Esophagus squamous epithelium (tissue), 5 donors: ENCODE data around the gene YPEL2. TPM values are rescaled to one million over a fixed set of nuclear protein-coding genes. Genes with fewer than 3 reads are reported as not detected.

Experiments used
- DNase-seq: peaks from one replicate; lab custom pipeline; 2025; lab: John Stamatoyannopoulos, UW
- H3K27ac ChIP-seq, 4 donors: fragments of 200-600 bp; sonication (generic); one replicate each; pipeline ENCODE4 v1.5.1; 2016 to 2019; ENCODE audit warnings: mild to moderate bottlenecking in 1 of 4
- H3K27me3 ChIP-seq, 4 donors: fragments of 200-600 bp; sonication (generic); 1 replicate in 3 of 4; 2 replicates in 1 of 4; pipeline versions ENCODE4 v1.5.1 to v1.6.0; 2017 to 2021; ENCODE audit warnings: antibody characterized with exemption in 1 of 4
- H3K36me3 ChIP-seq, 3 donors: fragments of 200-600 bp; sonication (generic); one replicate each; pipeline ENCODE4 v1.5.1; 2016 to 2019
- H3K4me1 ChIP-seq, 3 donors: fragments of 200-600 bp; sonication (generic); one replicate each; pipeline ENCODE4 v1.5.1; 2017 to 2019
- H3K4me3 ChIP-seq, 4 donors: fragments of 200-600 bp; sonication (generic); 1 replicate in 3 of 4; 2 replicates in 1 of 4; pipeline ENCODE4 v1.5.1; 2016 to 2019; ENCODE audit warnings: mild to moderate bottlenecking in 2 of 4, moderate library complexity in 1 of 4
- H3K9me3 ChIP-seq, 3 donors: fragments of 200-600 bp; sonication (generic); one replicate each; pipeline ENCODE4 v1.5.1; 2016 to 2019
- CTCF ChIP-seq, 6 experiments: fragments of 450-650 bp in 4 of 6; fragments of 200-600 bp in 2 of 6; sonication (generic) in 2 of 6; IDR thresholded peaks; one replicate each; pipeline ENCODE4 v1.5.1; 2016 to 2019; ENCODE audit warnings: antibody characterized with exemption in 6 of 6, mild to moderate bottlenecking in 4 of 6, moderate library complexity in 4 of 6
- POLR2A ChIP-seq, 4 donors: fragments of 450-650 bp; IDR thresholded peaks; one replicate each; pipeline ENCODE4 v1.6.1; 2017; ENCODE audit warnings: antibody characterized with exemption in 4 of 4, mild to moderate bottlenecking in 4 of 4, moderate library complexity in 3 of 4
- WGBS, 2 donors: methylation state at CpG; one replicate each; pipeline ENCODE4 v1.1.5; 2018; 5-methylcytosine and 5-hydroxymethylcytosine counted together
- intact Hi-C: fragments of 100-400 bp; cut with DNase I; formaldehyde crosslinking; loops from one replicate; pipeline ENCODE4 v1.15.0; 2022
- total RNA-seq, 4 donors: library from RNA; depleted of rRNA; stranded (reverse); fragments of >200 nt; gene quantifications; one replicate each; pipeline ENCODE4 v1.1.0, GENCODE V29; 2016
- donor health status: DM: yes; HTN: yes; CAD: no.

Gene YPEL2
- 10 to 100 TPM in 2 of 4 donors, 1 to 10 TPM in 2; 5.5 to 18.3 (median 11.2) TPM for total RNA-seq

- H3K4me3 ChIP-seq = peak within 1 kb of the TSS; percentile 86 to 94 (median 91)
- H3K36me3 ChIP-seq = no peaks in the 10 kb centered on the region
- TF ChIP-seq POLR2A (IDR thresholded peaks at IDR 0.05) = peak in 2 of 4 donors; percentile 72 to 92
- no peak for TF ChIP-seq CTCF (IDR thresholded peaks at IDR 0.05)
- 0% methylated on average over 2 to 10 of the region's 71 CpGs for WGBS, 2 donors
- no peaks in the 10 kb centered on the region for H3K9me3 ChIP-seq
- DNase-seq = peak; percentile 48
- intact Hi-C loops = no loop called here
- H3K27ac ChIP-seq = peak within 1 kb of the TSS; percentile 89 to 97 (median 96)
- no peaks in the 10 kb centered on the region for H3K27me3 ChIP-seq
- peaks cover 23 to 79% (median 44%) of the 10 kb centered on the region in 3 donors for H3K4me1 ChIP-seq
Measured at GRCh38 chr17:59331129-59331928, at the start of gene YPEL2. TSS of gene YPEL2 (plus strand) at chr17:59331655. CDS start at chr17:59353410, 21,755 bp downstream.

GRCh38 chr17:59284317-59284716 is 47.1 kb upstream of the YPEL2 start:
- Histone ChIP-seq H3K9me3 (no peaks in the 10 kb centered on the region), H3K36me3 (no peaks in the 10 kb centered on the region), H3K4me3 (no peak overlapping the region), H3K27me3 (no peaks in the 10 kb centered on the region), H3K4me1 (peaks cover 0 to 6% (median 0%) of the 10 kb centered on the region in 3 donors), H3K27ac (no peak overlapping the region)
- no peak for DNase-seq
- no peak for TF ChIP-seq POLR2A (IDR thresholded peaks at IDR 0.05)
- no peak for TF ChIP-seq CTCF (IDR thresholded peaks at IDR 0.05)
- intact Hi-C loops = no loop called here
- 53 to 69% methylated on average over 3 to 4 of the region's 4 CpGs for WGBS, 2 donors

- intact Hi-C loops = no loop called here
- no peaks in the 10 kb centered on the region for H3K27me3 ChIP-seq
- peaks cover 0 to 6% (median 0%) of the 10 kb centered on the region in 3 donors for H3K4me1 ChIP-seq
- H3K9me3 ChIP-seq = no peaks in the 10 kb centered on the region
- no peaks in the 10 kb centered on the region for H3K36me3 ChIP-seq
- H3K27ac ChIP-seq = no peak overlapping the region
- 9 to 18% methylated on average over 1 of the region's 1 CpG for WGBS, 2 donors
- TF ChIP-seq POLR2A (IDR thresholded peaks at IDR 0.05) = no peak
- TF ChIP-seq CTCF (IDR thresholded peaks at IDR 0.05) = no peak
- DNase-seq = no peak
- no peak overlapping the region for H3K4me3 ChIP-seq
Measured at GRCh38 chr17:59287452-59287851, 44.0 kb upstream of the YPEL2 start.

- intact Hi-C loops = no loop called here
- WGBS, 2 donors = 59 to 66% methylated on average over 3 of the region's 3 CpGs
Measured at GRCh38 chr17:59287891-59288290, 43.6 kb upstream of the YPEL2 start.

More at GRCh38 chr17:59287891-59288290, 43.6 kb upstream of the YPEL2 start:
- TF ChIP-seq CTCF (IDR thresholded peaks at IDR 0.05) = no peak
- TF ChIP-seq POLR2A (IDR thresholded peaks at IDR 0.05) = no peak
- no peaks in the 10 kb centered on the region for H3K36me3 ChIP-seq
- H3K4me1 ChIP-seq = peaks cover 0 to 6% (median 0%) of the 10 kb centered on the region in 3 donors
- H3K9me3 ChIP-seq = no peaks in the 10 kb centered on the region
- no peak overlapping the region for H3K4me3 ChIP-seq
- no peak for DNase-seq
- peak overlapping the region in 1 of 4 donors; percentile 13 for H3K27ac ChIP-seq
- H3K27me3 ChIP-seq = no peaks in the 10 kb centered on the region
